GM12875 (cell line): ENCODE data around the gene LHPP.

Experiments
- H3K4me3 ChIP-seq: one replicate; pipeline ENCODE4 v1.5.1; 2011; ENCODE audit warnings: low read depth, low read length, control low read depth
- CTCF ChIP-seq: IDR thresholded peaks from 2 replicates; pipeline ENCODE4 v1.5.1; 2011; ENCODE audit warnings: low read depth, mild to moderate bottlenecking, control low read depth, inconsistent platforms, low read length, moderate library complexity, borderline replicate concordance; ENCODE audit not compliant: insufficient read depth

LHPP gene

GRCh38 chr10:124592101-124592500, 130.5 kb downstream of the LHPP start:
- H3K4me3 ChIP-seq = no peak overlapping the region
- TF ChIP-seq CTCF = no peak

- TF ChIP-seq CTCF = no peak
- H3K4me3 ChIP-seq = no peak overlapping the region
These were observed 131.3 kb downstream of the LHPP start for GRCh38 chr10:124592736-124593430.

- no peak overlapping the region for H3K4me3 ChIP-seq
- no peak for TF ChIP-seq CTCF
These were observed 131.9 kb downstream of the LHPP start for GRCh38 chr10:124593431-124593985.

- no peak for TF ChIP-seq CTCF
These were observed 132.6 kb downstream of the LHPP start for GRCh38 chr10:124594240-124594639.

GRCh38 chr10:124595143-124595883, 133.7 kb downstream of the LHPP start:
- H3K4me3 ChIP-seq = no peak overlapping the region
- TF ChIP-seq CTCF = no peak

More at GRCh38 chr10:124594240-124594639, 132.6 kb downstream of the LHPP start:
- H3K4me3 ChIP-seq = no peak overlapping the region

- TF ChIP-seq CTCF = no peak
- no peak overlapping the region for H3K4me3 ChIP-seq
These were observed 134.6 kb downstream of the LHPP start for GRCh38 chr10:124596116-124596785.
